Measurements from ENCODE around the gene WNT9B. TPM values are rescaled to one million over a fixed set of nuclear protein-coding genes. Genes with fewer than 3 reads are reported as not detected.

Gene WNT9B
- total and polyA plus RNA-seq, 2 experiments from 2014 or later, result 0.17 TPM; not detected in 1

GRCh38 chr17:46815474-46816353, 35.7 kb upstream of the WNT9B start:
- Mint-ChIP-seq H3K4me3 (no peak overlapping the region), H3K27me3 (ENCODE audit: insufficient read depth, low read depth, poor library complexity) (peaks cover 68% of the 10 kb centered on the region), H3K27ac (no peak overlapping the region), H3K9me3 (no peaks in the 10 kb centered on the region), H3K36me3 (ENCODE audit: low read depth) (no peaks in the 10 kb centered on the region), H3K4me1 (peaks cover 72% of the 10 kb centered on the region)
- no peaks in the 10 kb centered on the region for H3K9me2 ChIP-seq (ENCODE audit: insufficient read depth)
- H4K20me1 ChIP-seq (replicated peaks; ENCODE audit: insufficient read depth), result no peaks in the 10 kb centered on the region
- no peaks in the 10 kb centered on the region for H3K36me3 ChIP-seq (ENCODE audit: insufficient read depth)
- no peak overlapping the region for H2AFZ ChIP-seq
- H3K4me3 ChIP-seq, result no peak overlapping the region
- no peak for DNase-seq (ENCODE audit: low spot score)
- H3K27me3 ChIP-seq (ENCODE audit: insufficient read depth), result peaks cover 77% of the 10 kb centered on the region
- TF ChIP-seq NANOG (IDR thresholded peaks at IDR 0.05; ENCODE audit: borderline replicate concordance) (no peak), ETS1 (IDR thresholded peaks at IDR 0.05) (no peak), CTCF (conservative IDR thresholded peaks at IDR 0.05; ENCODE audit: low read depth in 2 of 2) (no peak), EZH2phosphoT487 (IDR thresholded peaks at IDR 0.05; ENCODE audit: unreplicated experiment) (no peak), REST (IDR thresholded peaks at IDR 0.05; ENCODE audit: unreplicated experiment) (no peak), POLR2AphosphoS5 (IDR thresholded peaks at IDR 0.05; ENCODE audit: low read depth) (no peak), JUNB (IDR thresholded peaks at IDR 0.05; ENCODE audit: unreplicated experiment) (no peak), STAT1 (IDR thresholded peaks at IDR 0.05; ENCODE audit: unreplicated experiment) (no peak), CREB1 (CRISPR knock-in tag; IDR thresholded peaks at IDR 0.05; ENCODE audit: low read depth) (no peak), EZH2 (IDR thresholded peaks at IDR 0.05; ENCODE audit: low read depth, unreplicated experiment) (no peak), ZNF462 (CRISPR knock-in tag; IDR thresholded peaks at IDR 0.05) (no peak), ZNF114 (CRISPR knock-in tag; IDR thresholded peaks at IDR 0.05) (no peak), ZNF331 (CRISPR knock-in tag; IDR thresholded peaks at IDR 0.05; ENCODE audit: low read depth) (no peak)
- H3K27ac ChIP-seq (ENCODE audit: low read depth), result no peak overlapping the region
- peaks cover 48% of the 10 kb centered on the region for H3K4me1 ChIP-seq (ENCODE audit: insufficient read depth)
- no peak for ATAC-seq
- H3F3A ChIP-seq (replicated peaks; ENCODE audit: low read depth), result peaks cover 14% of the 10 kb centered on the region
- H3K79me2 ChIP-seq (replicated peaks; ENCODE audit: insufficient read depth), result no peaks in the 10 kb centered on the region
- 0 out of 2 replicates have a peak overlapping the region, but pooled peaks have one; percentile 89 for H3K4me2 ChIP-seq

All from GM23338 (cell line).